ENCODE measurements around the gene ZBTB3. TPM values are rescaled to one million over a fixed set of nuclear protein-coding genes. Genes with fewer than 3 reads are reported as not detected.

The ZBTB3 gene
- total RNA-seq, 1 donor from 2014 or later = 6.1 TPM

DNA sequence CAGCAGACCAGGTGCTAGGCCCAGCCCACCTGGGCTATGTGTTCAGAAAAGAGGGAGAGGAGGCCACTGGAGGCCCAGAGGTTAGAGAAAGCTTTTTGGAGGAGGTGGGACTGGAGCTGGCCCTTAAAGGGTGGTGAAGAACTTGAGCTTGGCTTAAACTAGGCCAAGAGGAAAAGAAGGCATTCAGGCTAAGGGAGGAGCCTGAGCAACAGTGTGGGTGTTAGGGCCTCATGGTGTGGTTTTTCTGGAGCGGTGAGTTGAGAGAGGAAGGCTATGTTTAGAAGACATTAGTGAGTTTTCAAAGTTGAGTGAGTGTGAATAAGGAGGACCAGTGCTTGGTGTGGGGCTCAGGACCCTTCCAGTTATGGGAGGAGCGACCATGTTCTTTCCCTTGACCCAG, 23.4 kb upstream of the ZBTB3 start:
- Histone ChIP-seq H3K4me1 (peaks cover 2% of the 10 kb centered on the region), H3K27me3 (no peaks in the 10 kb centered on the region), H3K9me3 (no peaks in the 10 kb centered on the region), H3K27ac (no peak overlapping the region), H3K4me3 (no peak overlapping the region), H3K36me3 (peaks cover 0 to 31% of the 10 kb centered on the region in 2 donors)
- intact Hi-C loops (cut with DNase I) = no loop called here
- TF ChIP-seq, protein P1, sequence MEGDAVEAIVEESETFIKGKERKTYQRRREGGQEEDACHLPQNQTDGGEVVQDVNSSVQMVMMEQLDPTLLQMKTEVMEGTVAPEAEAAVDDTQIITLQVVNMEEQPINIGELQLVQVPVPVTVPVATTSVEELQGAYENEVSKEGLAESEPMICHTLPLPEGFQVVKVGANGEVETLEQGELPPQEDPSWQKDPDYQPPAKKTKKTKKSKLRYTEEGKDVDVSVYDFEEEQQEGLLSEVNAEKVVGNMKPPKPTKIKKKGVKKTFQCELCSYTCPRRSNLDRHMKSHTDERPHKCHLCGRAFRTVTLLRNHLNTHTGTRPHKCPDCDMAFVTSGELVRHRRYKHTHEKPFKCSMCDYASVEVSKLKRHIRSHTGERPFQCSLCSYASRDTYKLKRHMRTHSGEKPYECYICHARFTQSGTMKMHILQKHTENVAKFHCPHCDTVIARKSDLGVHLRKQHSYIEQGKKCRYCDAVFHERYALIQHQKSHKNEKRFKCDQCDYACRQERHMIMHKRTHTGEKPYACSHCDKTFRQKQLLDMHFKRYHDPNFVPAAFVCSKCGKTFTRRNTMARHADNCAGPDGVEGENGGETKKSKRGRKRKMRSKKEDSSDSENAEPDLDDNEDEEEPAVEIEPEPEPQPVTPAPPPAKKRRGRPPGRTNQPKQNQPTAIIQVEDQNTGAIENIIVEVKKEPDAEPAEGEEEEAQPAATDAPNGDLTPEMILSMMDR (IDR thresholded peaks at IDR 0.05) = no peak
- TF ChIP-seq POLR2AphosphoS5 (IDR thresholded peaks at IDR 0.05; ENCODE audit: insufficient read depth in 1 of 2, low read depth in 1 of 2) (no peak), POLR2A (IDR thresholded peaks at IDR 0.05) (no peak)
- no peak for DNase-seq (ENCODE audit: extremely low spot score in 2 of 2)

DNA sequence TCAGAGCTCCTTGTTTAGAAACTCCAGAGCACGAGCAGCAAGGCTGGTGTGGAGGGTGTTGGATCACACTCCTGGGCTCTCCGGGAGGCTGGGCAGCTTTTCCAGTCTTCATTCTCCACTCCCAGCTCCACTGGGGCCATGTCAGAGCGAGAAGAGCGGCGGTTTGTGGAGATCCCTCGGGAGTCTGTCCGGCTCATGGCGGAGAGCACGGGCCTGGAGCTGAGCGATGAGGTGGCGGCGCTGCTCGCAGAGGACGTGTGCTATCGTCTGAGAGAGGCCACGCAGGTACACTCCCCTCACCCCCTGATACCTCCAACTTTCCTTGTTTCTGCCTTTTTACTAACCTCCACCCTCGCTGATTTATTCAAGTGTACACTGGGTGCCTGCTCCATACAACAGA, 21.7 kb upstream of the ZBTB3 start:
- peaks cover 0 to 24% of the 10 kb centered on the region in 2 donors for H3K36me3 ChIP-seq
- DNase-seq (ENCODE audit: extremely low spot score in 2 of 2) = no peak
- H3K4me1 ChIP-seq = peaks cover 13% of the 10 kb centered on the region
- H3K9me3 ChIP-seq = no peaks in the 10 kb centered on the region
- no peak overlapping the region for H3K27ac ChIP-seq
- intact Hi-C loops (cut with DNase I) = no loop called here
- H3K27me3 ChIP-seq = no peaks in the 10 kb centered on the region
- no peak overlapping the region for H3K4me3 ChIP-seq
- TF ChIP-seq, protein P1 (IDR thresholded peaks at IDR 0.05) = no peak
- TF ChIP-seq POLR2A (IDR thresholded peaks at IDR 0.05) (no peak), POLR2AphosphoS5 (IDR thresholded peaks at IDR 0.05; ENCODE audit: insufficient read depth in 1 of 2, low read depth in 1 of 2) (no peak)

DNA sequence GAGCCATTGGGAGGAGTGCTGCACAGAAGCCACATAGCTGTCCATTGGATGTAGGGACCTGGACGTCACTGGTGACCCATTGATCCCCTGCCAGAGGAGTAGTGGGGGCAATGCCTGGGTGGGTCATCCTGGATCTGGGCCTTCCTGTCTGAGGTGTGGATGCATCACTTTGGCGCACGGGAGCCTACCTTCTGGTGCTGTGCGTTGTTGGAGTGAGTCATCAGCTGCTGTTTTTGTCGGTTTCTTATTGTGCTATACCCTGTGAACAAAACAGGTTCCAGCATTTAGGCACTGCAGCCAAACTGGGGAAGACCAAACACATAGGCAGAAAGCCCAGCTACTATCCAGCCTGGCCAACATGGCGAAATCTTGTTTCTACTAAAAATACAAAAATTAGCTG, 20.4 kb upstream of the ZBTB3 start:
- intact Hi-C loops (cut with DNase I) = loop anchor here (5.0 kb wide), 1 partner anchor 47 kb away; the partner anchor contains the start of genes HNRNPUL2 and TTC9C
- Histone ChIP-seq H3K4me3 (no peak overlapping the region), H3K27me3 (no peaks in the 10 kb centered on the region), H3K4me1 (peaks cover 26% of the 10 kb centered on the region), H3K36me3 (peaks cover 0 to 24% of the 10 kb centered on the region in 2 donors), H3K9me3 (no peaks in the 10 kb centered on the region), H3K27ac (no peak overlapping the region)
- no peak for DNase-seq (ENCODE audit: extremely low spot score in 2 of 2)
- no peak for TF ChIP-seq POLR2AphosphoS5 (IDR thresholded peaks at IDR 0.05; ENCODE audit: insufficient read depth in 1 of 2, low read depth in 1 of 2)
- no peak for TF ChIP-seq POLR2A (IDR thresholded peaks at IDR 0.05)
- TF ChIP-seq, protein P1 (IDR thresholded peaks at IDR 0.05) = no peak

DNA sequence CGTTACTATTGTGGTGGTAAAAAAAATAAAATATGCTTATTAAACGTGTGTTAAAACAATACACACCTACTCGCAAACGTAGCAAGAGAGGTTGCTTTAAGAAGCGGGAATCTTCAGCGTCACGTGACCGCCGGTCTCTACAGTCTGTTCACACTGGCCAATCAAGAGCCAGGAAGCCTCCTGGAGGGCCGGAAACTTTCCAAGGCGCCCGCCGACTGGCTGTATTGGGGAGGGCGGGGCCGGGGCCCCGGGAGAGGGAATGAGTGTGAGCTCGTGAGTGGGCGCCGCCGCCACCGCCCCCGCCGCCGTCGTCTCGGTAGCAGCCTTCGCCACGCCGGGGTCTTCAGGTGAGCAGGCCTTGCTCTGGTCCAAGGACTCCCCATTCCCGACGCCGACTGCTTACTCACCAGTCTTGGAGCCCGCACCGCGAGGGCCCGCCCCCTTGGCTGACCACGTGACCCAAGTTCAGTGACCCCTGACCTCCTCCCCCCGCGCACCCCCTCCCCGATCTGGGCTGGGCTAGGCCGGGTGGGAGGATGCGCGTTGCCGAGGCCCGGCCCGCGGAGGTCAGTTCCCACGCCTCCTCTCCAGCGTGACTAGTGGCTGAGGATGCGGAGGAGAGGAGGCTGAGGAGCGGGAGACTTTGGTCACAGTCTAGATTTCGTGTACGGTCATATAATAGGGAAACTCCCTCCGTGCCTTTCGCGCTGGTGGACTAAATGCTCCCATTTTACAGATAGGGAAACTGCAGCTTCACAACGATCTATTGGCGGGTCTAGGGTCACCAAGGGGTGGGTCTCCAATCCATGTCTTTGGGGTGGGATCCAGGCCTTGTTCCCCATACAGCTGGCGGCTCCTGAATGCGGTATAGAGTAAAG, 17.4 kb upstream of the ZBTB3 start, which contains the start of gene TAF6L:
TSS of gene TAF6L (plus strand) at position 253 of the 878 bp plus-strand sequence. CDS start 4,388 bp downstream, outside the sequence.
- DNase-seq (ENCODE audit: extremely low spot score in 2 of 2) = peak in 1 of 2 donors; percentile 99
- H3K9me3 ChIP-seq = no peaks in the 10 kb centered on the region
- TF ChIP-seq, protein P1 (IDR thresholded peaks at IDR 0.05) = no peak
- TF ChIP-seq POLR2A (IDR thresholded peaks at IDR 0.05) (peak in 1 of 2 donors; percentile 8), POLR2AphosphoS5 (IDR thresholded peaks at IDR 0.05; ENCODE audit: insufficient read depth in 1 of 2, low read depth in 1 of 2) (peak; percentile 89 to 90)
- H3K27ac ChIP-seq = peak within 1 kb of the TSS; percentile 98
- no peaks in the 10 kb centered on the region for H3K27me3 ChIP-seq
- intact Hi-C loops (cut with DNase I) = loop anchor here (5.0 kb wide), 1 partner anchor 44 kb away; the partner anchor contains the start of genes HNRNPUL2 and TTC9C
- peaks cover 29% of the 10 kb centered on the region for H3K4me1 ChIP-seq
- peak within 1 kb of the TSS; percentile 66 to 78 for H3K4me3 ChIP-seq
- H3K36me3 ChIP-seq = peaks cover 0 to 20% of the 10 kb centered on the region in 2 donors
